AG10803 (cell line): ENCODE measurements around the gene IARS1.
A peak's percentile ranks its signal among the peaks of the same experiment; 100 is the strongest.

Experiments used
- DNase-seq: peaks from one replicate; pipeline ENCODE4 v3.0.0; 2010; ENCODE audit warnings: low read depth
- H3K4me3 ChIP-seq: 2 replicates; pipeline ENCODE4 v1.5.1; 2011; ENCODE audit warnings: mild to moderate bottlenecking, low read length, control low read depth
- TF ChIP-seq, protein P1 (sequence below): conservative IDR thresholded peaks from 2 replicates; pipeline ENCODE4 v1.5.1; 2011; ENCODE audit warnings: mild to moderate bottlenecking, low read length, control low read depth, inconsistent platforms

The IARS1 gene

DNA sequence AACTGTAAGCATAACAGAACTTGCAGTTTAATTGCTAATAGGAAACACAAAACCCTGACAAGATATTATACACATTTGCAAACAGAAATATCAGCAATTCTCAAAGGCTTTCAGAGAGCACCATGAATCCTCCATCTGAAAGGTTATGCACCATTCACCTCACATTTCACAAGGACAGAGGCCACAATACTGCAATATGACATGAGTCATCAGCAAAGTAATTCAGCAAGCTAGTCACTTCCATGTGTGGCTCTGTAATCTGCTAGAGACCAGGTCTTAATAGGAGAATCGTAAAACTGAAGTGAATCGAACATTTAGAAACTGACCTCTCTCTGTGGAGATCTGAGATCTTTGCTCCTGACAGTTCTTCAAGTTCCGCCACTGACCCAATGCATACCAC is 28.3 kb downstream of the IARS1 start:
- TF ChIP-seq, protein P1, sequence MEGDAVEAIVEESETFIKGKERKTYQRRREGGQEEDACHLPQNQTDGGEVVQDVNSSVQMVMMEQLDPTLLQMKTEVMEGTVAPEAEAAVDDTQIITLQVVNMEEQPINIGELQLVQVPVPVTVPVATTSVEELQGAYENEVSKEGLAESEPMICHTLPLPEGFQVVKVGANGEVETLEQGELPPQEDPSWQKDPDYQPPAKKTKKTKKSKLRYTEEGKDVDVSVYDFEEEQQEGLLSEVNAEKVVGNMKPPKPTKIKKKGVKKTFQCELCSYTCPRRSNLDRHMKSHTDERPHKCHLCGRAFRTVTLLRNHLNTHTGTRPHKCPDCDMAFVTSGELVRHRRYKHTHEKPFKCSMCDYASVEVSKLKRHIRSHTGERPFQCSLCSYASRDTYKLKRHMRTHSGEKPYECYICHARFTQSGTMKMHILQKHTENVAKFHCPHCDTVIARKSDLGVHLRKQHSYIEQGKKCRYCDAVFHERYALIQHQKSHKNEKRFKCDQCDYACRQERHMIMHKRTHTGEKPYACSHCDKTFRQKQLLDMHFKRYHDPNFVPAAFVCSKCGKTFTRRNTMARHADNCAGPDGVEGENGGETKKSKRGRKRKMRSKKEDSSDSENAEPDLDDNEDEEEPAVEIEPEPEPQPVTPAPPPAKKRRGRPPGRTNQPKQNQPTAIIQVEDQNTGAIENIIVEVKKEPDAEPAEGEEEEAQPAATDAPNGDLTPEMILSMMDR = no peak
- peak; percentile 66 for DNase-seq
- no peak overlapping the region for H3K4me3 ChIP-seq

DNA sequence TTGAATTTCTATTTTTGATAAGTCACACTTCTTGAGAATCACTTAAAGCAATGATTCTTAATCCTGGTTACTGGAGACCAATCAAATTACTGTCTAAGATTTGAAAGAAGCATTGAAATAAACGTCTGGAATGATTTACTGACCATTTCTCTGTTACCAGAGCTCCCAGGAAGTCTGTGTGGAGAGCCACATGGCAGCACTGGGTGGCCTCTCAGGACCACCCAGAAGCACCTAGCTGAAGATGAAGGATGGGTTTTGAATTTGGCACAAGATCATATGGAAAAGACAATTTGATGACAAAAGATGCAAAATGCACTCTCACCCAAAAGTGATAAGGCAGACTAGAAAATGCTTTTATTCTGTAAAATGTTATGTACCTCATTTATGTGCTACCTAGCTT is 30.4 kb downstream of the IARS1 start:
- DNase-seq = no peak
- no peak overlapping the region for H3K4me3 ChIP-seq
- TF ChIP-seq, protein P1 = no peak

DNA sequence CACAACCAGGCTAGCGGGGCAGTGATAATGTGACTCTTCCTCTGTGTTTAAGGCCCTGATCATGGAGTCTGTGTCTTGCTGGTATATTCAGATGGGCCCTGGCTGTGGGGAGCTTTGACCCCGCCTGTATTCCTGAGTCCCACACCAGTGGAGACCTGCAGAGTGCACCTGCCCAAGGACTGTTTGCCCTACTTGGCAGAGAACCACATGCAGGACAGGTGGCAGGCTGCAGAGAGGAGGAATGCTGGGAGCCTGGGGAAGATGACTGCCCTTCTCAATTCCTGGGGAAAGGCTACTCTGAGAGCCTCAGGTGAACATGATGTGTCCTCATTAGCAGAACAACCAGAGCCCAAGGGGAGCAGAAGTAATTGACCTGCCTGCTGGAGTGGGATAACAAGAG is 36.2 kb downstream of the IARS1 start:
- DNase-seq = no peak
- no peak overlapping the region for H3K4me3 ChIP-seq
- TF ChIP-seq, protein P1 = no peak

DNA sequence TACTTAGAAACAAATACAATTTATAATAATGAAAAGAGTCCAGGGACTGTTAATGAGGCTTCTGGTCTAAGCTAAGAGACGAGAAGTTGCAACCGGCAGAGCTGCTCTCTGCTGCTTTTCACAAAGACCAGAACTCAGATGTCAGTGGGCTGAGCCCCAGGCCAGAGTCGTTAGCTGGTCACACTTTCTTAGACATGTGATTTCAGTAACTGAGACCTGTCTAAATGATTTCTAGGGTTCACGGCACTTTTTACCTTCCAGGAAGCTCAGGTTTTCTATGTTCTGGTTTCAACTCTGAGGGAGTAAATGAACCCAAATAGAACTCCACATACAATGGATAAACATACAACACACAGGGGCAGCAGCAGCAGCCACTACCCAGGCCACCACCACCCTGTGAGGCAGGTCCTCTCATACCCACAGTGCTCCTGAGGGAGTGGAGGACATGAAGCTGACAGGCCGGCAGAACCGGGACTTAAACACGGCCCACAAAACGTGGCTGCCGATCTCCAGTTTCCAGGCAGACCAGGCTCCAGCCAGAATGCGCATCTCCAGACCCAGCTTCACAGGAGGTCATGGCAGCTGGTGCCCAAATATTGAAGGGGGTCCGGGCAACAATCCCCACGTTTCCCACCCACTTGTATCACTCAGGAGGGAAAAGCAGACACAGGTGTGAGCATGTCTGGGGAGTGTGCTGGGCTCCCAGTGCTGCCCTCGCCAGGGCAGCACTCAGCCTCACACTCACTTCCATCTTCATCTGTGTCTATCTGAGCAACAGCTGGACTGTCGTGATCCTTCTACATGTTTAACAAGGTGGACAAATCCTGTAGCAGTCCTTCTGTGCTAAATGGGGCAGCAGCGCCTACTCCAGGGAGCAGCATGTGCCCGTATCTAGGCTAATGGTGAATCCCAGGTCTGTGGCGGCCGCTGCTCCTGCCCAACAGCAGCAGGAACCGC is 38.8 kb downstream of the IARS1 start:
- DNase-seq = no peak
- H3K4me3 ChIP-seq = no peak overlapping the region
- TF ChIP-seq, protein P1 = no peak

DNA sequence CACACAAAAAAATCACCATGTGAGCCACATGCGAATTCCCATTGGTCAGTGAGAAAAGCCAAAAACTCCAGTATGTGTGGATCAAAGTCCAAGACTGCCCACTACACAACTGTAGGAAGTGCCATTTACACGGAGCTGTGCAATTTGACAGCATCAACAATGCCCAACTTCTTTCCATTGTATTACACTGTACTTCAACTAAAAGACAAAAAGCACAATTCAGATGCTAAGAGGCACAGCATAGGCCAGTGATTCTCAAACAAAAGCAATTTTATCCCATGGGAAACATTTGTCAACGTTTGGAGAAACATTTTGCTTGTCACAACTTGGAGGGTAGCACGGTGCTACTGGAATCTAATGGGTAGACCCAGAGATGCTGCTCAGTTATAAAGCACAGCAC is 39.8 kb downstream of the IARS1 start:
- DNase-seq = no peak
- TF ChIP-seq, protein P1 = no peak
- H3K4me3 ChIP-seq = no peak overlapping the region

DNA sequence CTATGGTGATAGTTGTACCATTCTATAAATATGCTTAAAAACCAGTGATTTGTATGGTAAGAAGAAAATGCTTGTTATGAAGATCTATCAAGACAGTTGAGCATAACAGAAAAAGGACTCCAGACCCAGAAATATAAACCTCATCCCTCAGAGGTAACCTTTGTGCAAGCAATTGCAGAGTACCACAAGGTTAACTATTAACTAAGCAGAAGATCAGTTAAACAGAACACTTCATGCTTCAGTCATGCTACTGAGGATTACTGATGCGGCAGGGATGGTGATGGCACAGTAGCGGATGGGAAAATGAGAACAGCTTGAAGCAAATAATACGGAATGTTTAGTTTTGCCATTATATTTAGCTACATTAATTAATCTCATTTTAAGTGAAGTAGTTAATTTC is 45.5 kb downstream of the IARS1 start:
- TF ChIP-seq, protein P1 = no peak
- no peak overlapping the region for H3K4me3 ChIP-seq
- no peak for DNase-seq

DNA sequence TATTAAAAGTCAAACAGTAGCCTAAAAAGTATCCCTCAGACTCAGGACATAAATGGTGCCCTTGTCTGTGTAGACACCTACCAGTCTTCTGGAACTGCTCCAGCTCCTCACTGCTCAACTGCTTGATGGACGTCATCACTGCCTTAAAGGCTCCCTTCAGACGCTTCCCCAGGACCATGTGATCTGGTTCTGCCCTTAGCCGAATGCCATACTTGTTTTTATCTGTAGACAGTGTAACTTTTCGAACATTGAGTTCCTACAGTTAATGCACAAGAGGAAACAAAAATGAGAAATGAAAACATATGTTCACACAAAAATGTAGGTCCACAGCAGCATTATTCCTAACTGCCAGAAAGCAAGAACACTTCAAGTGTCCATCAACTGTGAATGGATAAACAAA is 46.2 kb downstream of the IARS1 start:
- H3K4me3 ChIP-seq = no peak overlapping the region
- TF ChIP-seq, protein P1 = no peak
- no peak for DNase-seq
